NCI-H2107 (cell line): ENCODE measurements around the gene SPRY1.

ENCODE experiments used
- DNase-seq: peaks from one replicate; lab custom pipeline; 2025; lab: John Stamatoyannopoulos, UW

SPRY1 gene

GRCh38 chr4:123409334-123409733 is 12.7 kb downstream of the SPRY1 start:
- no peak for DNase-seq

DNA sequence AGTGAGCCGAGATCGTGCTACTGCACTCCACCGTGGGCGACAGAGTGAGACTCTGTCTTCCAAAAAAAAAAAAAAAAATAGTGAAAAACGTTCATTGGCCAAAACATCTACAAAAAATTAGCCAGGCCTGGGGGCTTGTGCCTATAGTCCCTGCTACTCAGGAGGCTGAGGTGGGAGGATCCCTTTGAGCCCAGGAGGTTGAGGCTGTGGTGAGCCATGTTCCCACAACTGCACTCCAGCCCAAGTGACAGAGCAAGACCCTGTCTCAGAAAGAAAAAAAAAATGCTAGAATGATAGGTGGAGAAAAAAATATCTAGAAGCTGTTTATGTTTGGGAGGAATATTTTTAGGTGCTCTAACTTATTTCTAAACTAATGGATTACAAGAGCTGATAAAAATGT is 14.9 kb downstream of the SPRY1 start:
- no peak for DNase-seq

DNA sequence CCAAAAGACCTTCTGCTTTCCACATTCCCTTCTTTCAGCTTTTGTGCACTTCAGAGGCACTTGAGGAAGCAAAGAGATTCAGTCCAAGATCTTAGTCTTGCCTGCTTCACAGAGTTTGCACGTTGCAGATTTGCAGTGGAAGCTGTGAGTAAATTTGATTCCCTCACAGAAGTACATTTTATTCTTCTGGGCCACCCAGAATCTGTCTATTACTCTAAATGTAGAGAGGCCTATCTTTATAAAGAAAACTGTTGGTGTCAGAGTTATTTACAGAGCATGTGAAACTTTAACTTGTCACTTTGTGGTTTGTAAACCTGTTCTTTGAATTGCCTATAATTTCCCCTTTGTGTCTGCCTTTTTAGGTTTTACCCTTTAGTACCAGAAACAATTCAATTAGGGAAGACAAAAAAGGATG is 15.5 kb downstream of the SPRY1 start:
- DNase-seq, result no peak

DNA sequence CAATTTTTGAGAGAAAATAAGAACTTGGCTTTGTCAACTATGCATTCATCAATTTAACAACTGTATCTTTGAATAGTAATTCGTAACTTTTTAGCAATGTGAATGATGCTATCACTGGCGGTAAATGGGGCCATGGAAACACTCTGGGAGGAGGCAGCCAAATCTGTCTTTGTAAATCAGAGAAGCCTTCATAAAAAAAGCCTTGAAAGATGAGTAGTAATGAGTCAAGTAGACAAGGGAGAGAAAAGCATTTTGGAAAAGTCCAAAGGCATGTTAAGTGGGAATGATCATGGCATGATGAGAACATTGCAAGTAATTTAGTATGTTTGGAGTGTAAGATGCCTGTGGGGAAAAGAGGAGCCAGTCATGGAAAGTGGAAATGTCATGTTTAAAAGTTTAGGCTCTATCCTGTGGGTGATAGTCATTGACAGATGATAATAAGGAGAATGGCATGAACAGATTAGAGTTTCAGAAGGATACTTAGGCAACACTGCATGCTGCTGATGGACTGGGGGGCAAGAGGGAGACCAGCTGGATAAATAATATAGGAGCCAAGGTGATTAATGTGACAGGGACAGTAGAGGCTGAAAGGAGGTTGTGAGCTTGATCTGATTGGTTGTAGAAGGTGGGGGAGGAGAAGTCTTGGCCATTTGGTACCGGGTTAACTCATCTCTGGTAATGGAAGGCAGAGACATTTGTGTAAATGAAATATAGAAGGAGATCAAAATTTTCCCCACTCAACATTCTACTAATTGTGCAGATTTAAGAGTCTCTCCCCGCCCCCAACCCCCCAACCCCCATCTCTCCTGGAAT is 16.3 kb downstream of the SPRY1 start:
- DNase-seq, result no peak

DNA sequence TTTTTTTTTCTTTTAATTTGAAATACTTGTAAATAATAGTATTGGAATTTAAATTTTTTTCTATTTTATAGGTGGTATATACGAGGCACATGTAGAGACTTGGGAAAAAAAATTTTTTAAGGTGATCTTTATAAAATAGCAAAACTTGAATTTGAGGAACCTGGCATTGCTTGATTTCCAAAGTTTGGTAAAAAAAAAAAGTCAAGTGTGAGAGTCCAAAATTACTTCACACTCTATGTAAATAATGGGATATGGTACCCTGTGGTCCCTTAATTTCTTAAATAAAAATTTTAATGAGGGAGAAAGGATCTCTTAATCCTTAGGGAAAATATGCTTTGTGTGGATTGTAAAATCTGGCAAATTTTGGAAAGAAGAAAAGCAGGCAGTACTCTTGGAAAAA is 19.0 kb downstream of the SPRY1 start:
- DNase-seq, result no peak

DNA sequence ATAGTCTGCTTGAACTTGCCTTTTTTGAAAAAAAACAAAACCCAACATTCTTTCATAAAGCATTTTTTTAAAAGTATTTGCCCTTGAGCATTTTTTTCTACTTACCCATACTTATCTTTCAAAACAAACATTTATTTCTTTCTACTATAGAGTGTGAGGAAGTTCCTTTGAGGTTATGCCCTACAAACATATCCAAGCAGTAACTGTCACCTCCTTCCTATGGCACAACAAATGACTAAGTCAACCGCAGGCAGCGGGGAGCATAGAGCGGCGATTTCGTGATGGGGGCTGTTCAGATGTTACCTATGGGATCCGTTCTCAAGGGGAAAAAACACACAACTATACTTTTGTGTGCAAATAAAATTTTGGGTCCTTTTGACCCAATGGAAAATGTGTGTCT is 19.4 kb downstream of the SPRY1 start:
- DNase-seq, result no peak

DNA sequence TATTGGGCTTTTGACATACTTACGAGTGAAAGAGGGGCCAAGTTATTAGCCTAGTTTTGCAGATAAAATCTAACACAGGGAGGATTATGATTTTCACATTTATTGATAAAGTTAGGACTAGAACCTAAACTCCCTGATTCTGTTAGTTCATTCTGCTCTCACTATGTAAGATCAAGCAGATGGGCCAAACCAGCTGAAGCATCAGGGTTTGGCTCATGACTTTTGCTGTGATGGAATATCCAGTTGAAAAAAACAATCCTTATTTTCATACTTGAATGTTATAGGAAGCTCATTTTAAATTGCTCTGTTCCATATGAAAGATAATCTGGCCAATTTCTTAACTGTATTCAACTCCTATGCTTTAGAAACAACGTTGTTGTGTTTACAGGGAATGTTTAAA is 21.2 kb downstream of the SPRY1 start:
- no peak for DNase-seq

- DNase-seq, result peak; percentile 62
Measured at GRCh38 chr4:123418351-123418931, 21.8 kb downstream of the SPRY1 start.

DNA sequence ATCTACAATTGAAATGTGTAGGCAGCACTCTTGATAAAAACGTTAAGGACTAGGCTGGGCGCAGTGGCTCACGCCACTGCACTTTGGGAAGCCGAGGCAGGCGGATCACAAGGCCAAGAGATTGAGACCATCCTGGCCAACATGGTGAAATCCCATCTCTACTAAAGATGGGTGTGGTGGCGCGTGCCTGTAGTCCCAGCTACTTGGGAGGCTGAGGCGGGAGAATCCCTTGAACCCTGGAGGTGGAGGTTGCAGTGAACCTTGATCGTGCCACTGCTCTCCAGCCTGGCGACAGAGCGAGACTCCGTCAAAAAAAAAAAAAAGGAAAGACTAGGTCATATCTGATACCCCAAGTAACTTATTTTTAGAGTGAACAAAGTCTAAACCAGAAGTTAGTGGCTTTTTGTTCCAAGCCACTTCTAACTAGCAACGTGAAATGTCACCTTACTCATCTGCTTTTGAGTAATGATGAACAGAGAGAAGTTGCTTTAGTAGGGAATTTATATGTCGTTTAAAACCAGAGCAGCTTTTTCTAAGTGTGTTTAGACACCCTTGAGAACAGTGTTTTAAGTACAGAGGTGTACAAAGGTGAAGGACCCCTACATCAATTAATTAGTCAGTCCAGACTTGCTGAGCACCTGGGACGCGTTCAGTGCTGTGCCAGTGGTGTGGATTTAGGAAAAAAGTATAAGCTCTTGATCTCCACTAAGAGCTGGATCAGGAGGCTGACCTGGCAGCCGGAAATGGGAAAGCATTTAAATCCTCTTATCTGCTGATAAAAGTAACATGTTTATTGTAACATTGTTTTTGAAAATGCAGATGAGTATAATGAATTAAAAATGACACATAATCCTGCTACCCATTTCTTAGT is 23.5 kb downstream of the SPRY1 start:
- no peak for DNase-seq

DNA sequence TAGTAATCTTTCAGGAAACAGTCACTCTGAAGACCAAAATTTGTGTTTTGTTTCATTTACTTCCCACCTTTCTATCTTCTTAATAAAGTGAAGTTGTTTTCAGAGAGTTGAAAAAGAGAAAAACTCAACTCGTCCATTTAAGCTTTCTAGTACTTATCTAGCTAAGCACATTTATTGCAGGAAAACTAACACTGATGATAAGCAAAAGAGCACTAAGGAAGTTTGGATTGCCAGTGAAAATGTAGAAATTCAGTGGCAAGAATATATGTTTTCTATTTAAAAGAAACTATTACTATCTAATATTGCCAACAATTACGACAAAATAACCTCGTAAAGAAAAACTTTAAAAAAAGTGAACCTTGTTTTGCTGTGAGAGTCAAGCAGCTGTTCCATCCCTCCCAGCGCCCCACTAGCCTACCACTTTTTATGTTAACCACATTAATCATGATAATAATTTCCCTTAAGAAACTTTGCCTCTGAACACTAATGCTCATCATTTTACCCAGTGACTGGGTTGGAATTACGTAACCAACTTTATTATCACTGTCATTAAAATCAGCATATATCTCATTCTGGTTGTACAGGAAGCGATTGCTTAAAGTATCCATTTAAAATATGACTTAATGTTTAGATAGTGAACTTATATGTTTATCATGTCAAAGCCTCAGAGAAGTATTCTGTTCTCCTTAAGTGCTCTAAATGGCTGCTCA is 24.8 kb downstream of the SPRY1 start:
- no peak for DNase-seq

GRCh38 chr4:123421937-123422781 is 25.6 kb downstream of the SPRY1 start:
- DNase-seq, result no peak

DNA sequence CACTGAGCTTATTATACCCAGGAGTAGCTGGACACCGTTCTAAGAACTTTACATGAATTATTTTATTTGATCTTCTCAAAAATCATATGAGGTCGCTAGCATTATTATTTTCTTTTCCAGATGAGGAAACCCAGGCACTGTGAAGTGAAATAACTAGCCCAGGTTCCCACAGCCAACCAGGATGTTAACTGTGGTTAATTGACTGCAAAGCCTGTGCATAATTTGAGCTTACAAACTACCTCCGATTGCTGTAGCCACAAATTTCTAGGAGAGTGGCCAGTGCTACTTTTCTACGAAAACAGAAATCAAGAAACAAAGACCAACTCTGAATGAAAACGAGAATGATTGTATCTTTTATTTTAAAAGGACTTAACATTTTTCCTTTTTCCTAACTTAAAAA is 27.2 kb downstream of the SPRY1 start:
- DNase-seq, result no peak

DNA sequence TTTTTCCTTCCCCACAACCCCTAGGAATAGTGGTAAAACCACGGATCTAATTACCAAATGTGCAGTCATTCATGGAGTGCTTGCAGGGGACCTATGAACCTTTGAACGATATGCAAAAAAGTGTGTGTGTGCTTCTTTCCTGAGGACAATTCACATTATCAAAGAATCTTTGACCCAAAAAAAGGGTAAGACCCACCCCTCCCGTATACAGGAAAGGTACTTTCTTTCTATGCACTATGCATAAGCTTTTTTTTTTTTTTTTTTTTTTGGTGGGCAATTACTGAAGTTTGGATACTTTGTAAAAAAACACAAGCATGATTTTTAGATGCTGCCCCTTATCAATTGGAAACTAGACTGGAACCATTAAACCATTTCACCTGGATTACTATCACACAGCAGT is 31.4 kb downstream of the SPRY1 start:
- DNase-seq, result no peak

DNA sequence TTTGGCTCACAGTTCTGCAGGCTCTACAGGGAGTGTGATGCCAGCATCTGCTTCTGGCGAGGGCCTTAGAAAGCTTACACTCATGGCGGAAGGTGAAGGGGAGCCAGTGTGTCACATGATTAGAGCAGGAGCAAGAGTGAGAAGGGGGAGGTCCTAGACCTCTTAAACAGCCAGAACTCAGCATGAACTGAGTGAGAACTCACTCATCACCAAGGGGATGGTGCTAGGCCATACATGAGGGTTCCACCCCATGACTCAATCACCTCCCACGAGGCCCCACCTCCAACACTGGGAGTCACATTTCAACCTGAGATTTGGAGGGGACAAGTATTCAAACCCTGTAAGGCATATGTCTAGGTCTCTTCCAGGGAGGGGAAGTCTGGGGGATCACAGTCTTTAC is 33.4 kb downstream of the SPRY1 start:
- DNase-seq, result no peak

DNA sequence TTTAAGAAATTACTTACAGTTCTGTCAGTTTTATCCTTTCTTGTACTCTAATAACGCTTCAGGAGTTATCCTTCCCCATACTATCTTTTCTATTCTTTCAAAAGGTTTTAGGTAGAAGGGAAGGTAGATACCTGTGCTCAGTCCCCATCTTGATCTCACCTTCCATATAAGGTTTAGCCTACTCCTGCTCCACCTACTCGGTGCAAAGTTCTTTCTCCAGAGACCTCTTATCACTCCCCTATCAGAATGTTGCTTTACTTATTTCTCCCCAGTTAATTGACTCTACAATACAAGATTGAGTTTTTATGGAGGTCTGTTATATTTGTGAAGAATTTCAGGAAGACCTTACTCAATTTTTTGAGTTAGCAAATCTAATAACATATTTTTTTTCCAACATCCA is 33.9 kb downstream of the SPRY1 start:
- no peak for DNase-seq

DNA sequence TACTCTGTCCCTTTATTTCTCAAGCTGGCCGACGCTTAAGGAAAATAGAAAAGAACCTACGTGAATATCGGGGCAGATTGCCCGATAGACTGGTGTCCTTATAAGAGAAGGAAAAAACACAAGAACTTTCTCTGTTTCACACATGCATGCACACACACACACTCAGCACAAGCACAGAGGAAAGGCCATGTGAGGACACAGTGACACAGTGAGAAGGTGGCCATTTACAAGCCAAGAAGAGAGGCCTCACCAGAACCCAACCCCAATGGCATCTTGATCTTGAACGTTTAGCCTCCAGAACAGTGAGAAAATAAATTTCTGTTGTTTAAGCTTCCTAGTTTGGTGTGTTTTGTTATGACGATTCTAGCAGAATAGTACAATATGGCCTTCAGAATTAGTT is 37.0 kb downstream of the SPRY1 start:
- DNase-seq, result no peak

GRCh38 chr4:123433976-123434375 is 37.4 kb downstream of the SPRY1 start:
- DNase-seq, result no peak

DNA sequence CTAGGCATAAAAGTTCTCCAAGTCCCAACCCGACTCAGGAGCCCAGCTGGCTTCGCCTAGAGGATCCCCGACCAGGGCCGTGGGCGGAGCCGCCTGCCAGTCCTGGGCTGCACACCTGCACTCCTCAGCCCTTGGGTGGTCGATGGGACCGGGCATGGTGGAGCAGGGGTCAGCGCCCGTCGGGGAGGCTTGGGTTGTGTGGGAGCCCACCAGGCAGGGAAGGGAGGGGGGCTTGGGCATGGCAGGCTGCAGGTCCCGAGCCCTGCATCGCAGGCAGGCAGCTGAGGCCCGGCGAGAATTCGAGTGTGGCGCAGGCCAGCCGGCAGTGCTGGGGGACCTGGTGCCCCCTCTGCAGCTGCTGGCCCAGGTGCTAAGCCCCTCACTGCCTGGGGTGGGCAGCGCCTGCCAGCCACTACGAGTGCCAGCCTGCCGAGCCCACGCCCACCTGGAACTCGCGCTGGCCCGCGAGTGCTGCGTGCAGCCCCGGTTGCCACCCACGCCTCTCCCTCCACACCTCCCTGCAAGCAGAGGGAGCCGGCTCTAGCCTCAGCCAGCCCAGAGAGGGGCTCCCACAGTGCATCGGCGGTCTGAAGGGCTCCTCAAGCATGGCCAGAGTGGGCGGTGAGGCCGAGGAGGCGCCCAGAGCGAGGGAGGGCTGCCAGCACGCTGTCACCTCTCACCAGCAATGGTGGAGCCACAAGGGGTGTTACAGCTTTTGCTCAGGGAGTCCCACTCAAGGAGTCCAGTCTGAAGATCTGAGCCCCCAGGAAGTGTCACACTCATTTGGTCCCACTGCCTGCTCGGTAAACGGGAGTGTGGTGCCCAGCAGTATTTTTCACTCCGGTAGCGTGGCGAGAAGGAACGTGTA is 38.9 kb downstream of the SPRY1 start:
- no peak for DNase-seq

GRCh38 chr4:123438031-123438430 is 41.4 kb downstream of the SPRY1 start:
- no peak for DNase-seq
